Endothelial cell of umbilical vein (primary cell): ENCODE results near the gene APBA2. TPM values are rescaled to one million over a fixed set of nuclear protein-coding genes. Genes with fewer than 3 reads are reported as not detected.

Experiments used
- BruUV-seq: library from RNA; stranded (reverse); fragments of 400-500 nt; replicated peaks from 2 replicates; lab custom pipeline; 2021; lab: Mats Ljungman, UMichigan
- CTCF ChIA-PET: fragments of 300-600, 350-600 bp; sonication (Branson Sonifier 250); formaldehyde crosslinking; loops from one replicate; lab custom pipeline; 2021; ENCODE audit warnings: antibody characterized with exemption, inconsistent platforms; lab: Charles Lee
- POLR2A ChIA-PET: fragments of 300-600, 350-600 bp; sonication (Branson Sonifier 250); formaldehyde crosslinking; loops from one replicate; lab custom pipeline; 2021; ENCODE audit warnings: antibody characterized with exemption, inconsistent platforms; lab: Charles Lee
- DNase-seq: peaks from one replicate; pipeline ENCODE4 v3.0.0-alpha.2; 2011; ENCODE audit warnings: low read depth, low spot score
- FAIRE-seq: peaks from 2 replicates; lab custom pipeline; 2011; peaks lifted over from hg19 to GRCh38; lab: Jason Lieb, UNC
- H2AFZ ChIP-seq: 2 replicates; pipeline ENCODE4 v1.6.0; 2012; ENCODE audit warnings: low read depth, low read length, control low read depth, inconsistent platforms
- H3K27ac ChIP-seq: 2 replicates; pipeline ENCODE4 v1.5.1; 2011; ENCODE audit warnings: low read depth, mild to moderate bottlenecking, control low read depth, low read length, moderate library complexity; ENCODE audit not compliant: insufficient read depth
- H3K27me3 ChIP-seq, 2 experiments: 2 replicates each; pipeline versions ENCODE4 v1.6.0 to v1.6.1; 2011; ENCODE audit warnings: low read length in 2 of 2, mixed read lengths in 1 of 2; ENCODE audit not compliant: control insufficient read depth in 2 of 2, insufficient read depth in 2 of 2
- H3K36me3 ChIP-seq, 2 experiments: 2 replicates in 1 of 2; 3 replicates in 1 of 2; pipeline ENCODE4 v1.5.1; 2011; ENCODE audit warnings: low read length in 2 of 2, mild to moderate bottlenecking in 1 of 2, moderate library complexity in 1 of 2; ENCODE audit not compliant: control insufficient read depth in 2 of 2, insufficient read depth in 2 of 2; ENCODE audit errors: extremely low read depth in 1 of 2
- H3K4me1 ChIP-seq: 3 replicates; pipeline ENCODE4 v1.5.1; 2011; ENCODE audit warnings: mild to moderate bottlenecking, low read length; ENCODE audit not compliant: control insufficient read depth, insufficient read depth; ENCODE audit errors: extremely low read depth
- H3K4me2 ChIP-seq: 2 replicates; pipeline ENCODE4 v1.6.1; 2011; ENCODE audit warnings: low read length, control low read depth, mixed read lengths; ENCODE audit not compliant: insufficient read depth
- H3K4me3 ChIP-seq, 3 experiments: fragments of 200-600 bp in 1 of 3; sonication (generic), shearing (Covaris generic) in 1 of 3; replicated peaks in 1 of 3; 2 replicates each; pipeline ENCODE4 v1.5.1; 2011 to 2016; ENCODE audit warnings: control low read depth in 3 of 3, low read length in 3 of 3, mild to moderate bottlenecking in 2 of 3, inconsistent platforms in 1 of 3, low read depth in 1 of 3, moderate library complexity in 1 of 3; ENCODE audit not compliant: insufficient read depth in 1 of 3
- H3K79me2 ChIP-seq: 2 replicates; pipeline ENCODE4 v1.6.0; 2012; ENCODE audit warnings: low read length, inconsistent platforms; ENCODE audit not compliant: control insufficient read depth, insufficient read depth
- H3K9ac ChIP-seq: replicated peaks from 2 replicates; pipeline ENCODE3; 2011; ENCODE audit warnings: low read length, control low read depth; ENCODE audit not compliant: insufficient read depth; ENCODE audit errors: extremely low read depth
- H3K9me1 ChIP-seq: replicated peaks from 3 replicates; pipeline ENCODE4 v1.6.0; 2011; ENCODE audit warnings: mild to moderate bottlenecking, low read length; ENCODE audit not compliant: control insufficient read depth, insufficient read depth; ENCODE audit errors: extremely low read depth
- H3K9me3 ChIP-seq: replicated peaks from 2 replicates; pipeline ENCODE4 v1.5.1; 2012; ENCODE audit warnings: low read length, inconsistent platforms; ENCODE audit not compliant: control insufficient read depth, insufficient read depth
- H4K20me1 ChIP-seq: replicated peaks from 2 replicates; pipeline ENCODE3; 2011; ENCODE audit warnings: mild to moderate bottlenecking, low read length; ENCODE audit not compliant: control insufficient read depth, insufficient read depth; ENCODE audit errors: extremely low read depth
- CTCF ChIP-seq, 2 donors: IDR thresholded peaks; 1 replicate in 1 of 2; 2 replicates in 1 of 2; pipeline ENCODE4 v1.5.1; 2011; ENCODE audit warnings: low read length in 2 of 2, mild to moderate bottlenecking in 2 of 2, moderate library complexity in 2 of 2, control low read depth in 1 of 2, inconsistent platforms in 1 of 2, low read depth in 1 of 2; ENCODE audit not compliant: insufficient read depth in 1 of 2; ENCODE audit errors: extremely low read depth in 1 of 2
- EZH2 ChIP-seq: IDR thresholded peaks from 2 replicates; pipeline ENCODE4 v1.6.1; 2012; ENCODE audit warnings: borderline replicate concordance, low read depth, mild to moderate bottlenecking, moderate library complexity, low read length, inconsistent platforms; ENCODE audit not compliant: severe bottlenecking
- FOS ChIP-seq: IDR thresholded peaks from 2 replicates; pipeline ENCODE4 v1.6.1; 2011; ENCODE audit warnings: mild to moderate bottlenecking, low read length, moderate library complexity, borderline replicate concordance; ENCODE audit not compliant: insufficient read depth
- GATA2 ChIP-seq: IDR thresholded peaks from 2 replicates; pipeline ENCODE4 v1.7.0; 2011; ENCODE audit warnings: low read depth, mild to moderate bottlenecking, moderate library complexity, mixed read lengths, low read length; ENCODE audit not compliant: insufficient read length, insufficient read depth
- JUN ChIP-seq: IDR thresholded peaks from 2 replicates; pipeline ENCODE4 v1.6.1; 2011; ENCODE audit warnings: borderline replicate concordance, low read depth; ENCODE audit not compliant: insufficient read length, insufficient read depth
- MAX ChIP-seq: IDR thresholded peaks from 2 replicates; pipeline ENCODE4 v1.6.1; 2011; ENCODE audit not compliant: insufficient read depth, insufficient read length
- MYC ChIP-seq: IDR thresholded peaks from one replicate; pipeline ENCODE4 v1.6.1; 2011; ENCODE audit warnings: mild to moderate bottlenecking, low read depth, low read length
- POLR2A ChIP-seq: IDR thresholded peaks from 2 replicates; pipeline ENCODE4 v1.6.1; 2012; ENCODE audit warnings: low read depth, mild to moderate bottlenecking, control low read depth, low read length
- POLR2AphosphoS5 ChIP-seq: IDR thresholded peaks from 2 replicates; pipeline ENCODE4 v1.6.1; 2012; ENCODE audit warnings: low read depth, mild to moderate bottlenecking, control low read depth, low read length, moderate library complexity; ENCODE audit not compliant: insufficient read depth
- dilution Hi-C: fragments of 300-500 bp; cut with MboI; formaldehyde crosslinking; loops from one replicate; pipeline ENCODE4 v1.15.0; 2019; ENCODE audit warnings: low sequenced_read_pairs; ENCODE audit not compliant: extremely low pct_ligation_motif_present
- intact Hi-C: fragments of 100-400 bp; cut with micrococcal nuclease; formaldehyde crosslinking; loops from one replicate; pipeline ENCODE4 v1.10.0; 2022
- polyA plus RNA-seq, 4 experiments: library from polyadenylated mRNA; depleted of rRNA in 3 of 4; stranded (reverse) in 3 of 4; unstranded in 1 of 4; fragments of >200 nt; gene quantifications; 2 replicates each; pipeline versions ENCODE4 v1.2.1 to v1.2.3, GENCODE V29; 2011 to 2012; ENCODE audit warnings: missing spikeins in 1 of 4
- total RNA-seq: library from RNA; stranded (reverse); gene quantifications from 2 replicates; pipeline ENCODE4 v1.2.3, GENCODE V29; 2021

APBA2 gene
- total and polyA plus RNA-seq, 2 donors (not counting 3 experiments of a cell fraction or from before 2014, with no cell fraction given), result 5.7 to 11.1 TPM

- ChIA-PET CTCF (no interaction called here), POLR2A (no interaction called here)
- Histone ChIP-seq H3K4me2 (no peak overlapping the region), H3K27ac (no peak overlapping the region), H3K4me1 (no peaks in the 10 kb centered on the region), H3K27me3 (no peaks in the 10 kb centered on the region), H3K9me3 (no peaks in the 10 kb centered on the region), H3K4me3 (no peak overlapping the region), H4K20me1 (no peaks in the 10 kb centered on the region), H3K36me3 (no peaks in the 10 kb centered on the region), H3K9me1 (no peaks in the 10 kb centered on the region), H3K9ac (no peak overlapping the region), H3K79me2 (no peaks in the 10 kb centered on the region), H2AFZ (no peak overlapping the region)
- no peak for DNase-seq
- dilution Hi-C loops (no loop called here), intact Hi-C loops (loop anchor here (5.0 kb wide), 1 partner anchor 36 kb away; no protein-coding TSS in a partner anchor)
- BruUV-seq, result no TSS peak
- no peak for FAIRE-seq
- TF ChIP-seq POLR2AphosphoS5 (no peak), MYC (no peak), EZH2 (no peak), POLR2A (no peak), JUN (no peak), GATA2 (no peak), FOS (no peak), MAX (no peak), CTCF (IDR thresholded peaks at IDR 0.05; ENCODE audit: extremely low read depth in 1 of 2, insufficient read depth in 1 of 2, low read depth in 1 of 2, low read length in 2 of 2) (no peak)
These were observed 15.3 kb downstream of the APBA2 start for GRCh38 chr15:28900892-28901586.
